ENCODE data around the gene NUDT9.
"Not testable (repeated sequence)": the region's sequence is repeated elsewhere in the genome, so short reads cannot be mapped to it uniquely, and the experiment has no call there.

Gene NUDT9, protein sequence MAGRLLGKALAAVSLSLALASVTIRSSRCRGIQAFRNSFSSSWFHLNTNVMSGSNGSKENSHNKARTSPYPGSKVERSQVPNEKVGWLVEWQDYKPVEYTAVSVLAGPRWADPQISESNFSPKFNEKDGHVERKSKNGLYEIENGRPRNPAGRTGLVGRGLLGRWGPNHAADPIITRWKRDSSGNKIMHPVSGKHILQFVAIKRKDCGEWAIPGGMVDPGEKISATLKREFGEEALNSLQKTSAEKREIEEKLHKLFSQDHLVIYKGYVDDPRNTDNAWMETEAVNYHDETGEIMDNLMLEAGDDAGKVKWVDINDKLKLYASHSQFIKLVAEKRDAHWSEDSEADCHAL

DNA sequence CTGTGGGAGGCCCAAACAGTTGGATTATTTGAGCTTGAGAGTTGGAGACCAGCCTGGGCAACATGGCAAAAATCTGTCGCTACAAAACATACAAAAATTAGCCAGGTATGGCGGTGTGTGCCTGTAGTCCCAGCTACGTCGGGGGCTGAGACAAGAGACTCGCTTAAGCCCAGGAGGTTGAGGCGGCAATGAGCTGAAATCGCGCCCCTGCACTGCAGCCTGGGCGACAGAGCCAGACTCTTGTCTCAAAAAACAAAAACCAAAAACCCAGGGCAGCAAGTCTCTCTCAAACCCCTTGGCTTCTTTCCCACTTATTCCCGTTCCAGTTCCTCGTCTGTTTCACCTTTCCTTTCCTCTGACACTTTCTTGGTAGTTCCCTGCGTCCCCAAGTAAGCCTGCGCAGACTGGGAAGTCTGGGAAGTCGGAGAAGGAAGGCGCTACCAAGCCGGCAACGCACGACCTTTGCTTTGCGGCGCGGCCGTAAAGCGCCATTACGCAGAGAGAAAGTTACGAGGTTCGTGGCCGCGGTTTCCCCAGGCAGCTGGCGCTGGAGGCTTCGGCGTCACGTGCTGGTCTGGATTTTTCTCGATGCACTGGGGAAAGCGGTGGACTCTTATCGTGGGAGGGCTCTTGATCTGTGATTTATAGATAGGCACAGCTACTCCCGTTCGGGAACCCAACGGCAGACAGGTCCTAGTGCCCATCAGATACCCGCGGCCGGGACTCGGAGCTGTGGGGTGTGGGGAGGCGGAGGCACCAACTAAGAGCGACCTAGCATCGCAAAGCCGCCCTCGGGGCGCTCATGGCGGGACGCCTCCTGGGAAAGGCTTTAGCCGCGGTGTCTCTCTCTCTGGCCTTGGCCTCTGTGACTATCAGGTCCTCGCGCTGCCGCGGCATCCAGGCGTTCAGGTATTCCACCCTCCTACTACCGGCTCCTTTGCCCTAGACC, at the start of gene NUDT9:
Gene NUDT9 (plus strand): TSS at position 470 of the 949 bp plus-strand sequence. CDS start 333 bp downstream, at position 803.
- Histone ChIP-seq H3K27me3 (ENCODE audit: insufficient read depth, low read depth, severe bottlenecking) (no peaks in the 10 kb centered on the region), H3K4me3 (ENCODE audit: low read depth, low read length) (peak within 1 kb of the TSS; percentile 95), H3K36me3 (no peaks in the 10 kb centered on the region), H3K27ac (peak within 1 kb of the TSS; percentile 83), H3K9me3 (ENCODE audit: severe bottlenecking) (peaks cover 6% of the 10 kb centered on the region)
- TF ChIP-seq, protein P1, sequence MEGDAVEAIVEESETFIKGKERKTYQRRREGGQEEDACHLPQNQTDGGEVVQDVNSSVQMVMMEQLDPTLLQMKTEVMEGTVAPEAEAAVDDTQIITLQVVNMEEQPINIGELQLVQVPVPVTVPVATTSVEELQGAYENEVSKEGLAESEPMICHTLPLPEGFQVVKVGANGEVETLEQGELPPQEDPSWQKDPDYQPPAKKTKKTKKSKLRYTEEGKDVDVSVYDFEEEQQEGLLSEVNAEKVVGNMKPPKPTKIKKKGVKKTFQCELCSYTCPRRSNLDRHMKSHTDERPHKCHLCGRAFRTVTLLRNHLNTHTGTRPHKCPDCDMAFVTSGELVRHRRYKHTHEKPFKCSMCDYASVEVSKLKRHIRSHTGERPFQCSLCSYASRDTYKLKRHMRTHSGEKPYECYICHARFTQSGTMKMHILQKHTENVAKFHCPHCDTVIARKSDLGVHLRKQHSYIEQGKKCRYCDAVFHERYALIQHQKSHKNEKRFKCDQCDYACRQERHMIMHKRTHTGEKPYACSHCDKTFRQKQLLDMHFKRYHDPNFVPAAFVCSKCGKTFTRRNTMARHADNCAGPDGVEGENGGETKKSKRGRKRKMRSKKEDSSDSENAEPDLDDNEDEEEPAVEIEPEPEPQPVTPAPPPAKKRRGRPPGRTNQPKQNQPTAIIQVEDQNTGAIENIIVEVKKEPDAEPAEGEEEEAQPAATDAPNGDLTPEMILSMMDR (IDR thresholded peaks at IDR 0.05; ENCODE audit: low read depth, low read length), result no peak
- DNase-seq, result peak; percentile 95

DNA sequence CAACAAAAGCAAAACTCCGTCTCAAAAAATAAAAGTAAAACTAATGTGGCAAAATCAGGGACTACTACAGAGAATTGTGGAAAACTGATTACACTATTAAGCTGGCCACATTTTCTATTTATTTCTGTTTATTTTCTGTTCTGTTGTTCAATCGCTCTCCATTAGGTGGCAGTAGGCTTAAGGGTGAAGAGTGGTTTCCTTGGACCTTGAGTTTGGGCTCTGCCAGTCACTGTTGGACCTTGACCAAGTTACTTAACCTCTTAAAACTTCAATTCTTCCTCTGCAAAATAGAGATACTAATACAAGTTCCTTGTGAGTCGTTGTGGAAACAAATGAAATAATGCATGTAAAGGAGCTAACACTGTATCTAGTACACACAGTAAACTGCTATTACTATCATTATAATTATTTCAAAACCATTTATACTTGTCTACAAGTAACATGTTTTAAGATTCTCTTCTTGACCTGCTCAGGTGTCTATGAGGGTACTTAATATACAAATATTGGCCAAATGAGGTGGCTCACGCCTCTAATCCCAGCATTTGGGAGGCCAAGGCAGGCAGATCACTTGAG, 46.6 kb upstream of the NUDT9 start:
- Histone ChIP-seq H3K9me3 (ENCODE audit: severe bottlenecking) (no peaks in the 10 kb centered on the region), H3K27me3 (ENCODE audit: insufficient read depth, low read depth, severe bottlenecking) (no peaks in the 10 kb centered on the region), H3K36me3 (no peaks in the 10 kb centered on the region), H3K27ac (no peak overlapping the region), H3K4me3 (ENCODE audit: low read depth, low read length) (no peak overlapping the region)
- TF ChIP-seq, protein P1 (IDR thresholded peaks at IDR 0.05; ENCODE audit: low read depth, low read length), result peak; percentile 59
- no peak for DNase-seq

DNA sequence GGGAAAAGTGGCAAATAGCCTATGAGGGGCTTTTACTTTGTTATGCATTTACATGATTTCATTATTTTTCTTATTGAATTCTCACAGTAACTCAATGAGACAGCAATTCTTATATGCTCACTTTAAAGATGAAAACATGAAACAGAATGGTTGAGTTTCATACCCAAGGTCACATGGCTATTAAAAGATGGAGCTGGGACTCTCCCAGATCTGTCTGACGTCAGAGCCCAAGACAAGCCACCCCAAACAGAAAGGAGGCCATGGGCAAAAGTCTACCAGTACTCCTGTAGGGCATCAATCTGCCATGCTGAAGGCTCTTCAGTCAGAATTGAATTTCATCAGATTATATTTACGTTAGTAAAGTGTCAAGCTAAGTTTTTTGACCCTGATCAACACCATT, 44.6 kb upstream of the NUDT9 start:
- TF ChIP-seq, protein P1 (IDR thresholded peaks at IDR 0.05; ENCODE audit: low read depth, low read length), result no peak
- H3K36me3 ChIP-seq, result no peaks in the 10 kb centered on the region
- H3K4me3 ChIP-seq (ENCODE audit: low read depth, low read length), result no peak overlapping the region
- no peak for DNase-seq
- no peaks in the 10 kb centered on the region for H3K27me3 ChIP-seq (ENCODE audit: insufficient read depth, low read depth, severe bottlenecking)
- H3K9me3 ChIP-seq (ENCODE audit: severe bottlenecking), result no peaks in the 10 kb centered on the region
- no peak overlapping the region for H3K27ac ChIP-seq

DNA sequence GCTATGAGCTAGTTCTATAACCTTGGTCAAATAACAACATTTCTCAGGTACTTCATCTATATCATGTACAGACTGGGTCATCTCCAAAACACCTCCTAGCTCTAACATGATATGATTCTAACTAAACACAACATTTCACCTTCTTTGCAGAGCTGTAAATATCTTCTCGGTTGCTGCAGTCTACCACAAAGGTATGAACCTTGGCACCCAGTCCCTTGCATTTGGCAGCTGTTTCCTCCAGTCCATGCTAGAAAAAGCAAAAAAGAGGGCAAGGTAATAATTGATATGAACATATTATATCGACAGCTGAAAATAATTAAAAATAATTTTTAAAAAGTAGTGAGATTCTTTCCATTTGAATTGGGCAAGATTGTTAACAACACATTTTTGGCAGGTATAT, 40.3 kb upstream of the NUDT9 start:
- Histone ChIP-seq H3K9me3 (ENCODE audit: severe bottlenecking) (peaks cover 5% of the 10 kb centered on the region), H3K36me3 (no peaks in the 10 kb centered on the region), H3K27me3 (ENCODE audit: insufficient read depth, low read depth, severe bottlenecking) (no peaks in the 10 kb centered on the region), H3K4me3 (ENCODE audit: low read depth, low read length) (no peak overlapping the region), H3K27ac (no peak overlapping the region)
- TF ChIP-seq, protein P1 (IDR thresholded peaks at IDR 0.05; ENCODE audit: low read depth, low read length), result no peak
- DNase-seq, result no peak

DNA sequence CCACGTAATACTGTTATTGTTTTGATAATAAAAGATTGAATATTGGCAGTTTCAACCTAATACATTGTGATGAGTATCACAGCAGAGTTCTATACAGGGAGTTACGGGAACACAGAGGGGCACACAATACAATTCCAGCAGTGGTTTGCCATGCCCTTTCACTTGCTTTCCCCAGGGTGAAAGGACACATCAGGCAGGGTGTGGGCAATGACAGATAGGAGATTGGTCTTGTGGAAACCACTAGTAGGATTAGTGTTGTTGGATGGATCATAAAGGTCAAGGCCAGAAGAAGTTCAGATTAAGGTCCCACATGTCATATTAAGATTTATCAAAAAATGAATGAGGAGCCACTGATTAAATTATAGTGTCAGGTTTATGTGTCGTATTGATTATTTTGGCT, 39.4 kb upstream of the NUDT9 start:
- H3K27me3 ChIP-seq (ENCODE audit: insufficient read depth, low read depth, severe bottlenecking), result no peaks in the 10 kb centered on the region
- H3K9me3 ChIP-seq (ENCODE audit: severe bottlenecking), result peaks cover 5% of the 10 kb centered on the region
- DNase-seq, result no peak
- no peaks in the 10 kb centered on the region for H3K36me3 ChIP-seq
- H3K27ac ChIP-seq, result no peak overlapping the region
- TF ChIP-seq, protein P1 (IDR thresholded peaks at IDR 0.05; ENCODE audit: low read depth, low read length), result no peak
- no peak overlapping the region for H3K4me3 ChIP-seq (ENCODE audit: low read depth, low read length)

DNA sequence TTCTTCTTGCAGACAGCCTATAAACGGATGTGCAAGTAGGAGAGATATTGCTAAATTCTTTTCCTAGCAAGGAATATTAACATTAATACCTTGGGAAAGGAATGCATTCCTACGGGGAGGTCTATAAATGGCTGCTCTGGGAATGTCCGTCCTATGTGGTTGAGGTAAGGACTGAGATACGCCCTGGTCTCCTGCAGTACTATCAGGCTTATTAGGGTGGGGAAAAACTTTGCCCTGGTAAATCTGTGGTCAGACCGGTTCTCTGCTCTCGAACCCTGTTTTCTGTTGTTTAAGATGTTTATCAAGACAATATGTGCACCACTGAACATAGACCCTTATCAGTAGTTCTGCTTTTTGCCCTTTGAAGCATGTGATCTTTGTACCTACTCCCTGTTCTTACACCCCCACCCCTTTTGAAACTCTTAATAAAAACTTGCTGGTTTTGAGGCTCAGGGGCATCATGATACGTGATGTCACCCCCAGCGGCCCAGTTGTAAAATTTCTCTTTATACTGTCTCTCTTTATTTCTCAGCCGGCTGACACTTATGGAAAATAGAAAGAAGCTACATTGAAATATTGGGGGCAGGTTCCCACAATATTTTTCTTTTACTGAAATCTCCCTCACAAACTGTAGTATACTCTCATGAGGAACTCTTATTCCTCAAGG, 37.8 kb upstream of the NUDT9 start:
- H3K9me3 ChIP-seq (ENCODE audit: severe bottlenecking); H3K4me3 ChIP-seq (ENCODE audit: low read depth, low read length); DNase-seq; H3K27me3 ChIP-seq (ENCODE audit: insufficient read depth, low read depth, severe bottlenecking); H3K36me3 ChIP-seq; H3K27ac ChIP-seq: not testable (repeated sequence)
